ENCODE data around the gene PRKG1. TPM values are rescaled to one million over a fixed set of nuclear protein-coding genes. Genes with fewer than 3 reads are reported as not detected.

PRKG1 gene
- total and polyA plus RNA-seq, 2 of the 8 experiments (the other 6 are each of a cell fraction or from before 2014, with no cell fraction given) = 4.2 to 15.2 TPM

DNA sequence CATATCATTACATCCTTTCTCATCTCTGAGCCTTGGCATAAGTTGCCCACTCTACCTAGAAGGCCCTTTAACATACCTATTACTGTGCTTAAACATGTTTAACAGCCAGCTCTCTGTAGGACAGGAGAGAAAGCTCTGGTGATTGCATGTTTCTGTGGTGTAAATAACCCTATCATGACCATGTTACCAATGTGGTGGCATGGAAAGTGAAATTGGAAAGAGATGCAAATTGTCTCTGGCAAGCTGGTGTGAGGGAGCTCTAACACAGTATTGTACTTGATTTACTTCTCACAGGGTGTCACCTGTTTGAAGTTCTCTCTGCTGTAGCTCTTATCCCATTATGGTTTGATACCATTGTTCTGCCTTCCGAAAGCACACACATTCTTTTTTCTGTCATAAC lies 1008.0 kb downstream of the PRKG1 start:
- no peak overlapping the region for H4K5ac ChIP-seq (ENCODE audit: insufficient read length, low read depth, low read length)
- ChIA-PET CTCF (ENCODE audit: partially characterized antibody) (interaction anchor here (0.5 kb wide), 1 partner anchor 537 kb away, joined by 3 read pairs; no protein-coding TSS in a partner anchor), POLR2A (ENCODE audit: partially characterized antibody) (no interaction called here)
- H3K14ac ChIP-seq (ENCODE audit: insufficient read length) = no peak overlapping the region
- H3K23ac ChIP-seq (ENCODE audit: insufficient read length) = no peak overlapping the region
- H2BK120ac ChIP-seq (replicated peaks; ENCODE audit: low read depth, low read length) = no peak overlapping the region
- no peak overlapping the region for H2BK12ac ChIP-seq (ENCODE audit: low read depth, low read length)
- H3K79me1 ChIP-seq (ENCODE audit: low read depth, low read length) = no peaks in the 10 kb centered on the region
- H2BK20ac ChIP-seq (ENCODE audit: low read length) = no peak overlapping the region
- no peak overlapping the region for H3K18ac ChIP-seq (ENCODE audit: extremely low read depth, low read length)
- FAIRE-seq = no peak
- H3K79me2 ChIP-seq (ENCODE audit: control insufficient read depth in 1 of 2, insufficient read depth in 2 of 2, low read length in 2 of 2) = no peaks in the 10 kb centered on the region
- H2AFZ ChIP-seq (ENCODE audit: low read length) = no peak overlapping the region
- H3K4ac ChIP-seq (replicated peaks; ENCODE audit: insufficient read length, low read depth, low read length) = no peak overlapping the region
- H3K9ac ChIP-seq (replicated peaks in 1 of 4; ENCODE audit: extremely low read depth in 1 of 4, low read depth in 3 of 4, low read length in 3 of 4) = no peak overlapping the region
- H3K4me1 ChIP-seq (replicated peaks in 1 of 4; ENCODE audit: control insufficient read depth in 3 of 4, insufficient read depth in 4 of 4, low read length in 3 of 4) = peaks cover 0 to 2% (median 0%) of the 10 kb centered on the region in 4 experiments; a peak in 1 of 7 replicates
- H2AK5ac ChIP-seq (ENCODE audit: low read depth, low read length) = no peak overlapping the region
- H3K4me2 ChIP-seq (ENCODE audit: insufficient read depth in 1 of 2, low read depth in 2 of 2, low read length in 2 of 2) = no peak overlapping the region
- no peak overlapping the region for H3K27ac ChIP-seq (ENCODE audit: low read depth, low read length)
- no peak overlapping the region for H4K8ac ChIP-seq (ENCODE audit: extremely low read depth, insufficient read depth, low read length)
- no peaks in the 10 kb centered on the region for H4K20me1 ChIP-seq (replicated peaks in 1 of 2; ENCODE audit: control insufficient read depth in 1 of 2, insufficient read depth in 2 of 2, low read length in 2 of 2)
- H2BK15ac ChIP-seq (ENCODE audit: low read length) = no peak overlapping the region
- H3K56ac ChIP-seq (replicated peaks; ENCODE audit: insufficient read length, low read depth, low read length) = no peak overlapping the region
- H4K91ac ChIP-seq (replicated peaks; ENCODE audit: insufficient read length, low read length) = no peak overlapping the region
- H3K9me3 ChIP-seq (ENCODE audit: insufficient read depth in 2 of 2, low read depth in 1 of 2, low read length in 1 of 2) = no peaks in the 10 kb centered on the region
- no peak overlapping the region for H3K4me3 ChIP-seq (ENCODE audit: extremely low read depth in 1 of 4, insufficient read depth in 2 of 4, low read depth in 3 of 4, low read length in 4 of 4)
- H2BK5ac ChIP-seq (ENCODE audit: low read depth, low read length) = no peak overlapping the region
- H3K36me3 ChIP-seq (ENCODE audit: control insufficient read depth in 2 of 4, insufficient read depth in 4 of 4, low read length in 3 of 4) = no peaks in the 10 kb centered on the region; a peak in 1 of 8 replicates
- DNase-seq (ENCODE audit: low read depth in 1 of 2, low spot score in 2 of 2) = no peak
- no peaks in the 10 kb centered on the region for H3K23me2 ChIP-seq (ENCODE audit: low read depth, low read length)
- H3K27me3 ChIP-seq (replicated peaks in 1 of 4; ENCODE audit: control insufficient read depth in 3 of 4, extremely low read depth in 1 of 4, insufficient read depth in 3 of 4, low read length in 3 of 4) = no peaks in the 10 kb centered on the region
- WGBS, 2 experiments (ENCODE audit: extremely low coverage in 1 of 2, insufficient coverage in 1 of 2, insufficient read length in 1 of 2, insufficient replicate concordance in 2 of 2, low coverage in 1 of 2, low lambda C conversion rate in 2 of 2, missing lambda C conversion rate in 1 of 2) = 89% methylated on average over 1 of the region's 1 CpG; no CpG with 5 or more reads in 1 of the 2 experiments
- TF ChIP-seq TAF7 (optimal IDR thresholded peaks at IDR 0.05; ENCODE audit: borderline replicate concordance, low read depth, low read length) = no peak
- no peak for TF ChIP-seq BCL11A (IDR thresholded peaks at IDR 0.05; ENCODE audit: low read depth in 2 of 2, low read length in 2 of 2)
- TF ChIP-seq NANOG (IDR thresholded peaks at IDR 0.05; ENCODE audit: insufficient read depth, low read depth, low read length, poor library complexity, severe bottlenecking) = no peak
- no peak for TF ChIP-seq CHD1 (IDR thresholded peaks at IDR 0.05; ENCODE audit: low read depth, low read length)
- TF ChIP-seq SP4 (IDR thresholded peaks at IDR 0.05; ENCODE audit: low read length) = no peak
- TF ChIP-seq, protein P1, sequence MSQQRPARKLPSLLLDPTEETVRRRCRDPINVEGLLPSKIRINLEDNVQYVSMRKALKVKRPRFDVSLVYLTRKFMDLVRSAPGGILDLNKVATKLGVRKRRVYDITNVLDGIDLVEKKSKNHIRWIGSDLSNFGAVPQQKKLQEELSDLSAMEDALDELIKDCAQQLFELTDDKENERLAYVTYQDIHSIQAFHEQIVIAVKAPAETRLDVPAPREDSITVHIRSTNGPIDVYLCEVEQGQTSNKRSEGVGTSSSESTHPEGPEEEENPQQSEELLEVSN (IDR thresholded peaks at IDR 0.05) = no peak
- TF ChIP-seq, protein P2, sequence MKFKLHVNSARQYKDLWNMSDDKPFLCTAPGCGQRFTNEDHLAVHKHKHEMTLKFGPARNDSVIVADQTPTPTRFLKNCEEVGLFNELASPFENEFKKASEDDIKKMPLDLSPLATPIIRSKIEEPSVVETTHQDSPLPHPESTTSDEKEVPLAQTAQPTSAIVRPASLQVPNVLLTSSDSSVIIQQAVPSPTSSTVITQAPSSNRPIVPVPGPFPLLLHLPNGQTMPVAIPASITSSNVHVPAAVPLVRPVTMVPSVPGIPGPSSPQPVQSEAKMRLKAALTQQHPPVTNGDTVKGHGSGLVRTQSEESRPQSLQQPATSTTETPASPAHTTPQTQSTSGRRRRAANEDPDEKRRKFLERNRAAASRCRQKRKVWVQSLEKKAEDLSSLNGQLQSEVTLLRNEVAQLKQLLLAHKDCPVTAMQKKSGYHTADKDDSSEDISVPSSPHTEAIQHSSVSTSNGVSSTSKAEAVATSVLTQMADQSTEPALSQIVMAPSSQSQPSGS (IDR thresholded peaks at IDR 0.05; ENCODE audit: low read length) = no peak
- TF ChIP-seq SIX5 (IDR thresholded peaks at IDR 0.05; ENCODE audit: low read depth, low read length) = no peak
- TF ChIP-seq SIRT6 (IDR thresholded peaks at IDR 0.05; ENCODE audit: low read length) = no peak

All from H1 (cell line).